WTC11 (cell line): ENCODE data around the gene AREL1. TPM values are rescaled to one million over a fixed set of nuclear protein-coding genes. Genes with fewer than 3 reads are reported as not detected.

Experiments used
- ATAC-seq: fragments of 200-7000 bp; cut with Tn5 transposase; 2 replicates; pipeline ENCODE4 v1.10.0; 2021; ENCODE audit warnings: mild to moderate bottlenecking, moderate library complexity
- CTCF ChIA-PET: fragments of 300-600 bp; sonication (Branson Sonifier 250); formaldehyde crosslinking; loops from one replicate; lab custom pipeline; 2021; ENCODE audit warnings: antibody characterized with exemption; lab: Charles Lee
- POLR2A ChIA-PET: fragments of 350-600 bp; sonication (Branson Sonifier 250); formaldehyde crosslinking; loops from one replicate; lab custom pipeline; 2021; ENCODE audit warnings: antibody characterized with exemption; lab: Charles Lee
- DNase-seq: peaks from one replicate; pipeline ENCODE4 v3.0.0; 2021; ENCODE audit warnings: low spot score
- H3K27ac Mint-ChIP-seq: 2 replicates; pipeline ENCODE4 v1.8.0; 2021; ENCODE audit warnings: mixed read lengths
- H3K27me3 Mint-ChIP-seq: 2 replicates; pipeline ENCODE4 v1.8.0; 2021; ENCODE audit warnings: low read depth, mild to moderate bottlenecking, moderate library complexity, mixed read lengths
- H3K36me3 Mint-ChIP-seq: 2 replicates; pipeline ENCODE4 v1.8.0; 2021; ENCODE audit warnings: mixed read lengths
- H3K4me1 Mint-ChIP-seq: 2 replicates; pipeline ENCODE4 v1.8.0; 2022; ENCODE audit warnings: mixed read lengths
- H3K4me3 Mint-ChIP-seq: 2 replicates; pipeline ENCODE4 v1.8.0; 2021; ENCODE audit warnings: mild to moderate bottlenecking, moderate library complexity, mixed read lengths
- H3K9me3 Mint-ChIP-seq: 2 replicates; pipeline ENCODE4 v1.8.0; 2021; ENCODE audit warnings: mixed read lengths
- EMX1 ChIP-seq: fragments of 250-450 bp; sonication (Bioruptor Pico); IDR thresholded peaks from 2 replicates; pipeline ENCODE4 v1.8.0; 2021; ENCODE audit warnings: mild to moderate bottlenecking
- HMGA2 ChIP-seq: fragments of 250-450 bp; sonication (Bioruptor Pico); IDR thresholded peaks from 2 replicates; pipeline ENCODE4 v1.4.0; 2021; ENCODE audit warnings: mild to moderate bottlenecking, moderate library complexity
- NFE2L1 ChIP-seq: sonication (generic); formaldehyde crosslinking; IDR thresholded peaks from 2 replicates; pipeline ENCODE4 v1.8.1; 2023; ENCODE audit warnings: missing genetic modification reagents
- NFYB ChIP-seq: sonication (generic); formaldehyde crosslinking; conservative IDR thresholded peaks from 2 replicates; pipeline ENCODE4 v1.8.0; 2022; ENCODE audit warnings: low read depth, missing genetic modification reagents
- OVOL2 ChIP-seq: fragments of 250-450 bp; sonication (Bioruptor Pico); IDR thresholded peaks from 2 replicates; pipeline ENCODE4 v1.9.0; 2021; ENCODE audit warnings: mild to moderate bottlenecking, borderline replicate concordance
- PRRX2 ChIP-seq: fragments of 250-450 bp; sonication (Bioruptor Pico); IDR thresholded peaks from 2 replicates; pipeline ENCODE4 v1.8.0; 2021; ENCODE audit warnings: mild to moderate bottlenecking
- RELA ChIP-seq: sonication (generic); formaldehyde crosslinking; IDR thresholded peaks from 2 replicates; pipeline ENCODE4 v1.8.1; 2022; ENCODE audit warnings: missing genetic modification reagents, mild to moderate bottlenecking, borderline replicate concordance
- SMAD3 ChIP-seq: sonication (generic); formaldehyde crosslinking; IDR thresholded peaks from 2 replicates; pipeline ENCODE4 v1.8.0; 2022; ENCODE audit warnings: missing genetic modification reagents, mild to moderate bottlenecking, borderline replicate concordance
- SOX15 ChIP-seq: fragments of 250-450 bp; sonication (Bioruptor Pico); IDR thresholded peaks from 2 replicates; pipeline ENCODE4 v1.9.0; 2021; ENCODE audit warnings: mild to moderate bottlenecking
- TCF7 ChIP-seq: sonication (generic); formaldehyde crosslinking; IDR thresholded peaks from 2 replicates; pipeline ENCODE4 v1.8.0; 2022; ENCODE audit warnings: mild to moderate bottlenecking, low read depth, missing genetic modification reagents, moderate library complexity
- TP53 ChIP-seq: sonication (generic); formaldehyde crosslinking; IDR thresholded peaks from 2 replicates; pipeline ENCODE4 v1.8.1; 2023; ENCODE audit warnings: mild to moderate bottlenecking, missing genetic modification reagents
- ZNF317 ChIP-seq: sonication (generic); formaldehyde crosslinking; IDR thresholded peaks from 2 replicates; pipeline ENCODE4 v1.8.1; 2023; ENCODE audit warnings: low read depth, mild to moderate bottlenecking, moderate library complexity, missing genetic modification reagents, borderline replicate concordance
- ZNF671 ChIP-seq: fragments of 250-450 bp; sonication (Bioruptor Pico); IDR thresholded peaks from 2 replicates; pipeline ENCODE4 v1.8.0; 2021; ENCODE audit warnings: mild to moderate bottlenecking
- total RNA-seq: library from RNA; stranded (reverse); gene quantifications from 3 replicates; pipeline ENCODE4 v1.2.3, GENCODE V29; 2021
- TF ChIP-seq, protein P1 (sequence below): fragments of 250-450 bp; sonication (Bioruptor Pico); IDR thresholded peaks from 2 replicates; pipeline ENCODE4 v1.9.0; 2021; ENCODE audit warnings: mild to moderate bottlenecking
- TF ChIP-seq, protein P2 (sequence below): sonication (generic); formaldehyde crosslinking; IDR thresholded peaks from 2 replicates; pipeline ENCODE4 v1.8.1; 2023; ENCODE audit warnings: mild to moderate bottlenecking, moderate library complexity, missing genetic modification reagents
- TF ChIP-seq, protein P3 (sequence below): sonication (generic); formaldehyde crosslinking; IDR thresholded peaks from 2 replicates; pipeline ENCODE4 v1.8.0; 2022; ENCODE audit warnings: mild to moderate bottlenecking, missing genetic modification reagents
- TF ChIP-seq, protein P4 (sequence below): fragments of 250-450 bp; sonication (Bioruptor Pico); IDR thresholded peaks from 2 replicates; pipeline ENCODE4 v1.8.0; 2021; ENCODE audit warnings: mild to moderate bottlenecking
- TF ChIP-seq, protein P5 (sequence below): sonication (generic); formaldehyde crosslinking; conservative IDR thresholded peaks from 2 replicates; pipeline ENCODE4 v1.8.1; 2022; ENCODE audit warnings: mild to moderate bottlenecking, missing genetic modification reagents
- TF ChIP-seq, protein P6 (sequence below): fragments of 250-450 bp; sonication (Bioruptor Pico); IDR thresholded peaks from 2 replicates; pipeline ENCODE4 v1.9.0; 2021; ENCODE audit warnings: mild to moderate bottlenecking, borderline replicate concordance
- TF ChIP-seq, protein P7 (sequence below): fragments of 200-600 bp; IDR thresholded peaks from 2 replicates; pipeline ENCODE4 v1.8.0; 2022; ENCODE audit warnings: antibody characterized with exemption
- TF ChIP-seq, protein P8 (sequence below): sonication (generic); formaldehyde crosslinking; IDR thresholded peaks from 2 replicates; pipeline ENCODE4 v1.8.1; 2023; ENCODE audit warnings: mild to moderate bottlenecking, missing genetic modification reagents, moderate library complexity

AREL1 gene
- total RNA-seq, 1 experiment from 2014 or later = 37.0 TPM

DNA sequence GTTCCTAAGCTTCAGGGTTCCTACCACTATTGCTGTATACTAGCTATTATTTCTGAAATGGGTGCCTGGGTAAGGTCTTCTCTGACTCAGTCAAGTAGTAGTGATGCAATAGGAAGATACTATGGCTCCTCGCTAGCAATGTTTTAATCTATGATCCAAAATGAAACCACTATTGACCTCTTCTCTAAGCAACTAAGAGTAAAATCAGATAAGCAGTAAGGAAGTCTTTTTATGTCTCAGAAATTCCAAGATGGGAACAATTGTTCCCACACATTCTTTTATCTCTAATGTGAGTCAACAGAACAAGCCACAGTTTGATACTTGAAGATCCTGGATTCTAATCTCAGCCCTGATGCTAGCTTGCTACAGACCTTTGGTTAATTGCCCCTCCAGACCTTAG is 45.1 kb downstream of the AREL1 start (continued):
- TF ChIP-seq, protein P1, sequence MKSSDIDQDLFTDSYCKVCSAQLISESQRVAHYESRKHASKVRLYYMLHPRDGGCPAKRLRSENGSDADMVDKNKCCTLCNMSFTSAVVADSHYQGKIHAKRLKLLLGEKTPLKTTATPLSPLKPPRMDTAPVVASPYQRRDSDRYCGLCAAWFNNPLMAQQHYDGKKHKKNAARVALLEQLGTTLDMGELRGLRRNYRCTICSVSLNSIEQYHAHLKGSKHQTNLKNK = no peak
- TF ChIP-seq ZNF317 (CRISPR knock-in tag) (no peak), SOX15 (CRISPR knock-in tag) (no peak)
- TF ChIP-seq, protein P2, sequence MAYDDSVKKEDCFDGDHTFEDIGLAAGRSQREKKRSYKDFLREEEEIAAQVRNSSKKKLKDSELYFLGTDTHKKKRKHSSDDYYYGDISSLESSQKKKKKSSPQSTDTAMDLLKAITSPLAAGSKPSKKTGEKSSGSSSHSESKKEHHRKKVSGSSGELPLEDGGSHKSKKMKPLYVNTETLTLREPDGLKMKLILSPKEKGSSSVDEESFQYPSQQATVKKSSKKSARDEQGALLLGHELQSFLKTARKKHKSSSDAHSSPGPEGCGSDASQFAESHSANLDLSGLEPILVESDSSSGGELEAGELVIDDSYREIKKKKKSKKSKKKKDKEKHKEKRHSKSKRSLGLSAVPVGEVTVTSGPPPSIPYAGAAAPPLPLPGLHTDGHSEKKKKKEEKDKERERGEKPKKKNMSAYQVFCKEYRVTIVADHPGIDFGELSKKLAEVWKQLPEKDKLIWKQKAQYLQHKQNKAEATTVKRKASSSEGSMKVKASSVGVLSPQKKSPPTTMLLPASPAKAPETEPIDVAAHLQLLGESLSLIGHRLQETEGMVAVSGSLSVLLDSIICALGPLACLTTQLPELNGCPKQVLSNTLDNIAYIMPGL (CRISPR knock-in tag) = no peak
- TF ChIP-seq, protein P3, sequence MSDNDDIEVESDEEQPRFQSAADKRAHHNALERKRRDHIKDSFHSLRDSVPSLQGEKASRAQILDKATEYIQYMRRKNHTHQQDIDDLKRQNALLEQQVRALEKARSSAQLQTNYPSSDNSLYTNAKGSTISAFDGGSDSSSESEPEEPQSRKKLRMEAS = no peak

DNA sequence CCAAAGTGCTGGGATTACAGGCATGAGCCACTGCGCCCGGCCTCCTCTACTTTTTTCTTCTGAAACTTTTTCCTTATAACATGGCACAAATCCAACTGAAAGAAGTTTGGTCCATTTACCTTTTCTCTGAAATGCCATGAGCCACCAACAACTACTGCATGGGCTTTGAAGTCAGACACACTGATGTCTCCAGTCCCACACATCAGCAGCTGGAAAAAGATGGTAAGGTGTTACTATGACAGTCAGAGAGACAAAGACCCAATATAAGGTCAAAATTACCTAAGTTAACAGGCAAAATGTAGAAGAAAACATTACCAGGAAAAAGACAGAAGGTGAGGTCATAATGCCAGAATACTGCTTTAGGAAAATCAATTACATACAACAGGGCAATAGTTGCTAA is 48.2 kb downstream of the AREL1 start:
- ATAC-seq (no peak), DNase-seq (no peak)
- TF ChIP-seq, protein P1 = no peak
- TF ChIP-seq RELA (CRISPR knock-in tag) (no peak), HMGA2 (CRISPR knock-in tag) (no peak), EMX1 (CRISPR knock-in tag) (no peak), TP53 (CRISPR knock-in tag) (no peak), PRRX2 (CRISPR knock-in tag) (no peak), NFE2L1 (CRISPR knock-in tag) (no peak), ZNF671 (CRISPR knock-in tag) (no peak)
- TF ChIP-seq, protein P4, sequence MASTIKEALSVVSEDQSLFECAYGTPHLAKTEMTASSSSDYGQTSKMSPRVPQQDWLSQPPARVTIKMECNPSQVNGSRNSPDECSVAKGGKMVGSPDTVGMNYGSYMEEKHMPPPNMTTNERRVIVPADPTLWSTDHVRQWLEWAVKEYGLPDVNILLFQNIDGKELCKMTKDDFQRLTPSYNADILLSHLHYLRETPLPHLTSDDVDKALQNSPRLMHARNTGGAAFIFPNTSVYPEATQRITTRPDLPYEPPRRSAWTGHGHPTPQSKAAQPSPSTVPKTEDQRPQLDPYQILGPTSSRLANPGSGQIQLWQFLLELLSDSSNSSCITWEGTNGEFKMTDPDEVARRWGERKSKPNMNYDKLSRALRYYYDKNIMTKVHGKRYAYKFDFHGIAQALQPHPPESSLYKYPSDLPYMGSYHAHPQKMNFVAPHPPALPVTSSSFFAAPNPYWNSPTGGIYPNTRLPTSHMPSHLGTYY (CRISPR knock-in tag) = no peak
- TF ChIP-seq, protein P5, sequence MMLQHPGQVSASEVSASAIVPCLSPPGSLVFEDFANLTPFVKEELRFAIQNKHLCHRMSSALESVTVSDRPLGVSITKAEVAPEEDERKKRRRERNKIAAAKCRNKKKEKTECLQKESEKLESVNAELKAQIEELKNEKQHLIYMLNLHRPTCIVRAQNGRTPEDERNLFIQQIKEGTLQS (CRISPR knock-in tag) = no peak
- peaks cover 43% of the 10 kb centered on the region for H3K36me3 Mint-ChIP-seq
- no peak overlapping the region for H3K27ac Mint-ChIP-seq
- H3K4me1 Mint-ChIP-seq = no peaks in the 10 kb centered on the region
- H3K27me3 Mint-ChIP-seq = no peaks in the 10 kb centered on the region
- H3K4me3 Mint-ChIP-seq = no peak overlapping the region
- ChIA-PET CTCF (interaction anchor here (1.5 kb wide), 1 partner anchor 17 kb away, joined by 4 read pairs; no protein-coding TSS in a partner anchor), POLR2A (no interaction called here)
- no peaks in the 10 kb centered on the region for H3K9me3 Mint-ChIP-seq

DNA sequence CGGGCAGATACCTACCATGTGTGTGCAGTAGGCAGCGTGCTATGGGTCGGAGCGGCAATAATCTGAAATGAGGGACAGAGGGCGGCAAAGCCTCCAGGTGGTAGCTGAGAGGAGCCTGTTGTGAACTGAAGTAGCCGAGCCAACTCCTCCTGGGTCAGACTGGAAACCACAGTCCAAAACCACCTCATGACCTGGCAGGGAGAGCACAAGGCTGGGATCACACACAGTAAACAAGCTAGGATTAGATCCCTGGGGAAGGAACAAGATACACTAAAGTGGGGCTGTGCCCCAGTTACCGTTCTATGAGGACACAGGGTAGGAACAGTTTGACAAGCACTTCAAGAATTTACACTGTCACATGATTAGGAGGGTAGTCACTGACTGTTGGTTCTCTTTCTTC is 49.0 kb downstream of the AREL1 start:
- H3K4me3 Mint-ChIP-seq = no peak overlapping the region
- H3K4me1 Mint-ChIP-seq = no peaks in the 10 kb centered on the region
- ChIA-PET POLR2A (no interaction called here), CTCF (interaction anchor here (1.5 kb wide), 1 partner anchor 16 kb away, joined by 4 read pairs; no protein-coding TSS in a partner anchor)
- H3K27me3 Mint-ChIP-seq = no peaks in the 10 kb centered on the region
- no peak for ATAC-seq
- TF ChIP-seq SMAD3 (no peak), ZNF671 (CRISPR knock-in tag) (no peak), NFE2L1 (CRISPR knock-in tag) (no peak), OVOL2 (CRISPR knock-in tag) (no peak), NFYB (CRISPR knock-in tag) (no peak), TCF7 (CRISPR knock-in tag) (no peak)
- TF ChIP-seq, protein P6, sequence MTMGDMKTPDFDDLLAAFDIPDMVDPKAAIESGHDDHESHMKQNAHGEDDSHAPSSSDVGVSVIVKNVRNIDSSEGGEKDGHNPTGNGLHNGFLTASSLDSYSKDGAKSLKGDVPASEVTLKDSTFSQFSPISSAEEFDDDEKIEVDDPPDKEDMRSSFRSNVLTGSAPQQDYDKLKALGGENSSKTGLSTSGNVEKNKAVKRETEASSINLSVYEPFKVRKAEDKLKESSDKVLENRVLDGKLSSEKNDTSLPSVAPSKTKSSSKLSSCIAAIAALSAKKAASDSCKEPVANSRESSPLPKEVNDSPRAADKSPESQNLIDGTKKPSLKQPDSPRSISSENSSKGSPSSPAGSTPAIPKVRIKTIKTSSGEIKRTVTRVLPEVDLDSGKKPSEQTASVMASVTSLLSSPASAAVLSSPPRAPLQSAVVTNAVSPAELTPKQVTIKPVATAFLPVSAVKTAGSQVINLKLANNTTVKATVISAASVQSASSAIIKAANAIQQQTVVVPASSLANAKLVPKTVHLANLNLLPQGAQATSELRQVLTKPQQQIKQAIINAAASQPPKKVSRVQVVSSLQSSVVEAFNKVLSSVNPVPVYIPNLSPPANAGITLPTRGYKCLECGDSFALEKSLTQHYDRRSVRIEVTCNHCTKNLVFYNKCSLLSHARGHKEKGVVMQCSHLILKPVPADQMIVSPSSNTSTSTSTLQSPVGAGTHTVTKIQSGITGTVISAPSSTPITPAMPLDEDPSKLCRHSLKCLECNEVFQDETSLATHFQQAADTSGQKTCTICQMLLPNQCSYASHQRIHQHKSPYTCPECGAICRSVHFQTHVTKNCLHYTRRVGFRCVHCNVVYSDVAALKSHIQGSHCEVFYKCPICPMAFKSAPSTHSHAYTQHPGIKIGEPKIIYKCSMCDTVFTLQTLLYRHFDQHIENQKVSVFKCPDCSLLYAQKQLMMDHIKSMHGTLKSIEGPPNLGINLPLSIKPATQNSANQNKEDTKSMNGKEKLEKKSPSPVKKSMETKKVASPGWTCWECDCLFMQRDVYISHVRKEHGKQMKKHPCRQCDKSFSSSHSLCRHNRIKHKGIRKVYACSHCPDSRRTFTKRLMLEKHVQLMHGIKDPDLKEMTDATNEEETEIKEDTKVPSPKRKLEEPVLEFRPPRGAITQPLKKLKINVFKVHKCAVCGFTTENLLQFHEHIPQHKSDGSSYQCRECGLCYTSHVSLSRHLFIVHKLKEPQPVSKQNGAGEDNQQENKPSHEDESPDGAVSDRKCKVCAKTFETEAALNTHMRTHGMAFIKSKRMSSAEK (CRISPR knock-in tag) = no peak
- TF ChIP-seq, protein P7, sequence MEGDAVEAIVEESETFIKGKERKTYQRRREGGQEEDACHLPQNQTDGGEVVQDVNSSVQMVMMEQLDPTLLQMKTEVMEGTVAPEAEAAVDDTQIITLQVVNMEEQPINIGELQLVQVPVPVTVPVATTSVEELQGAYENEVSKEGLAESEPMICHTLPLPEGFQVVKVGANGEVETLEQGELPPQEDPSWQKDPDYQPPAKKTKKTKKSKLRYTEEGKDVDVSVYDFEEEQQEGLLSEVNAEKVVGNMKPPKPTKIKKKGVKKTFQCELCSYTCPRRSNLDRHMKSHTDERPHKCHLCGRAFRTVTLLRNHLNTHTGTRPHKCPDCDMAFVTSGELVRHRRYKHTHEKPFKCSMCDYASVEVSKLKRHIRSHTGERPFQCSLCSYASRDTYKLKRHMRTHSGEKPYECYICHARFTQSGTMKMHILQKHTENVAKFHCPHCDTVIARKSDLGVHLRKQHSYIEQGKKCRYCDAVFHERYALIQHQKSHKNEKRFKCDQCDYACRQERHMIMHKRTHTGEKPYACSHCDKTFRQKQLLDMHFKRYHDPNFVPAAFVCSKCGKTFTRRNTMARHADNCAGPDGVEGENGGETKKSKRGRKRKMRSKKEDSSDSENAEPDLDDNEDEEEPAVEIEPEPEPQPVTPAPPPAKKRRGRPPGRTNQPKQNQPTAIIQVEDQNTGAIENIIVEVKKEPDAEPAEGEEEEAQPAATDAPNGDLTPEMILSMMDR = no peak
- TF ChIP-seq, protein P8, sequence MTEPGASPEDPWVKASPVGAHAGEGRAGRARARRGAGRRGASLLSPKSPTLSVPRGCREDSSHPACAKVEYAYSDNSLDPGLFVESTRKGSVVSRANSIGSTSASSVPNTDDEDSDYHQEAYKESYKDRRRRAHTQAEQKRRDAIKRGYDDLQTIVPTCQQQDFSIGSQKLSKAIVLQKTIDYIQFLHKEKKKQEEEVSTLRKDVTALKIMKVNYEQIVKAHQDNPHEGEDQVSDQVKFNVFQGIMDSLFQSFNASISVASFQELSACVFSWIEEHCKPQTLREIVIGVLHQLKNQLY = no peak
- DNase-seq = no peak
- no peak overlapping the region for H3K27ac Mint-ChIP-seq
- peaks cover 36% of the 10 kb centered on the region for H3K36me3 Mint-ChIP-seq
- H3K9me3 Mint-ChIP-seq = no peaks in the 10 kb centered on the region
